Measurements from ENCODE around the gene CNTNAP2. TPM values are rescaled to one million over a fixed set of nuclear protein-coding genes. Genes with fewer than 3 reads are reported as not detected.

The CNTNAP2 gene
- total RNA-seq, 1 donor from 2014 or later: 9.2 TPM

- no peak for TF ChIP-seq CTCF (conservative IDR thresholded peaks at IDR 0.05; ENCODE audit: low read depth, low read length)
- no peak for DNase-seq (ENCODE audit: low read depth)
- H3K4me3 ChIP-seq (ENCODE audit: low read depth, low read length): no peak overlapping the region
Measured at GRCh38 chr7:147136352-147136751, 1019.8 kb downstream of the CNTNAP2 start.

GRCh38 chr7:147145194-147145593 lies 1028.6 kb downstream of the CNTNAP2 start:
- no peak overlapping the region for H3K4me3 ChIP-seq (ENCODE audit: low read depth, low read length)
- no peak for TF ChIP-seq CTCF (conservative IDR thresholded peaks at IDR 0.05; ENCODE audit: low read depth, low read length)
- DNase-seq (ENCODE audit: low read depth): no peak

- no peak for DNase-seq (ENCODE audit: low read depth)
Measured at GRCh38 chr7:147146169-147146568, 1029.6 kb downstream of the CNTNAP2 start.

GRCh38 chr7:147151661-147152060 lies 1035.1 kb downstream of the CNTNAP2 start:
- H3K4me3 ChIP-seq (ENCODE audit: low read depth, low read length): no peak overlapping the region
- DNase-seq (ENCODE audit: low read depth): no peak
- no peak for TF ChIP-seq CTCF (conservative IDR thresholded peaks at IDR 0.05; ENCODE audit: low read depth, low read length)

More at GRCh38 chr7:147146169-147146568, 1029.6 kb downstream of the CNTNAP2 start:
- no peak for TF ChIP-seq CTCF (conservative IDR thresholded peaks at IDR 0.05; ENCODE audit: low read depth, low read length)
- no peak overlapping the region for H3K4me3 ChIP-seq (ENCODE audit: low read depth, low read length)

GRCh38 chr7:147153571-147153970 lies 1037.0 kb downstream of the CNTNAP2 start:
- TF ChIP-seq CTCF (conservative IDR thresholded peaks at IDR 0.05; ENCODE audit: low read depth, low read length): no peak
- DNase-seq (ENCODE audit: low read depth): no peak
- H3K4me3 ChIP-seq (ENCODE audit: low read depth, low read length): no peak overlapping the region

GRCh38 chr7:147161405-147161804 lies 1044.8 kb downstream of the CNTNAP2 start:
- no peak overlapping the region for H3K4me3 ChIP-seq (ENCODE audit: low read depth, low read length)
- DNase-seq (ENCODE audit: low read depth): no peak
- no peak for TF ChIP-seq CTCF (conservative IDR thresholded peaks at IDR 0.05; ENCODE audit: low read depth, low read length)

- H3K4me3 ChIP-seq (ENCODE audit: low read depth, low read length): no peak overlapping the region
- no peak for TF ChIP-seq CTCF (conservative IDR thresholded peaks at IDR 0.05; ENCODE audit: low read depth, low read length)
- no peak for DNase-seq (ENCODE audit: low read depth)
Measured at GRCh38 chr7:147170341-147171012, 1053.9 kb downstream of the CNTNAP2 start.
